Mesendoderm (in vitro differentiated cells): ENCODE measurements around the gene TMEM132D.

Experiments
- DNase-seq: peaks from one replicate; pipeline ENCODE4 v3.0.0; 2013
- H2AK5ac ChIP-seq: 2 replicates; pipeline ENCODE4 v1.6.1; 2013; ENCODE audit warnings: low read length, inconsistent platforms
- H2BK120ac ChIP-seq: 2 replicates; pipeline ENCODE4 v1.6.1; 2013; ENCODE audit warnings: low read depth, mild to moderate bottlenecking, low read length, moderate library complexity, mixed read lengths
- H2BK15ac ChIP-seq: replicated peaks from 2 replicates; pipeline ENCODE4 v1.6.1; 2013; ENCODE audit warnings: low read depth, mild to moderate bottlenecking, moderate library complexity
- H2BK5ac ChIP-seq: 2 replicates; pipeline ENCODE4 v1.6.1; 2013; ENCODE audit warnings: low read length, inconsistent platforms
- H3K18ac ChIP-seq: 2 replicates; pipeline ENCODE4 v1.6.1; 2013; ENCODE audit warnings: mild to moderate bottlenecking, low read length, mixed read lengths
- H3K23ac ChIP-seq: one replicate; pipeline ENCODE4 v1.6.1; 2013; ENCODE audit warnings: low read length
- H3K27ac ChIP-seq: 2 replicates; pipeline ENCODE4 v1.5.1; 2013; ENCODE audit warnings: low read depth, mild to moderate bottlenecking, inconsistent platforms, low read length, moderate library complexity
- H3K27me3 ChIP-seq: 2 replicates; pipeline ENCODE4 v1.6.1; 2013; ENCODE audit warnings: low read length, control low read depth, mild to moderate bottlenecking, inconsistent platforms; ENCODE audit not compliant: insufficient read depth, poor library complexity
- H3K36me3 ChIP-seq: 2 replicates; pipeline ENCODE4 v1.6.1; 2013; ENCODE audit warnings: low read length, inconsistent platforms; ENCODE audit not compliant: control insufficient read depth, insufficient read depth
- H3K4ac ChIP-seq: one replicate; pipeline ENCODE4 v1.6.1; 2013; ENCODE audit warnings: low read depth, mild to moderate bottlenecking, low read length, moderate library complexity
- H3K4me1 ChIP-seq: 2 replicates; pipeline ENCODE4 v1.6.1; 2013; ENCODE audit warnings: low read depth, low read length, inconsistent platforms; ENCODE audit not compliant: control insufficient read depth
- H3K4me2 ChIP-seq: 2 replicates; pipeline ENCODE4 v1.6.1; 2013; ENCODE audit warnings: low read length
- H3K4me3 ChIP-seq: 2 replicates; pipeline ENCODE4 v1.5.1; 2013; ENCODE audit warnings: mild to moderate bottlenecking, low read length
- H3K56ac ChIP-seq: one replicate; pipeline ENCODE4 v1.6.1; 2013; ENCODE audit warnings: low read length
- H3K79me1 ChIP-seq: 2 replicates; pipeline ENCODE4 v1.6.1; 2013; ENCODE audit warnings: low read length, inconsistent platforms
- H3K79me2 ChIP-seq: 2 replicates; pipeline ENCODE4 v1.6.1; 2013; ENCODE audit warnings: mild to moderate bottlenecking, low read length; ENCODE audit not compliant: control insufficient read depth, insufficient read depth
- H3K9ac ChIP-seq: 2 replicates; pipeline ENCODE4 v1.6.1; 2013; ENCODE audit warnings: low read length, inconsistent platforms
- H4K5ac ChIP-seq: one replicate; pipeline ENCODE4 v1.6.1; 2013; ENCODE audit warnings: low read length
- H4K8ac ChIP-seq: one replicate; pipeline ENCODE4 v1.6.1; 2013; ENCODE audit warnings: low read depth, mild to moderate bottlenecking, control low read depth, low read length, moderate library complexity
- WGBS: extraction: QIAGEN DNeasy Blood & Tissue Kit; methylation state at CpG from one replicate; pipeline ENCODE4 v1.1.7; 2013; ENCODE audit warnings: low lambda C conversion rate, missing lambda C conversion rate; ENCODE audit not compliant: insufficient coverage; ENCODE audit errors: extremely low coverage; 5-methylcytosine and 5-hydroxymethylcytosine counted together

TMEM132D gene

GRCh38 chr12:129862561-129863175, 41.2 kb downstream of the TMEM132D start:
- Histone ChIP-seq H3K79me2 (no peaks in the 10 kb centered on the region), H3K27ac (no peak overlapping the region), H3K9ac (no peak overlapping the region), H2BK120ac (no peak overlapping the region), H3K18ac (no peak overlapping the region), H3K79me1 (no peaks in the 10 kb centered on the region), H3K4ac (no peak overlapping the region), H3K23ac (no peak overlapping the region), H3K4me1 (no peaks in the 10 kb centered on the region), H3K4me2 (no peak overlapping the region), H2BK5ac (no peak overlapping the region), H2BK15ac (no peak overlapping the region), H3K27me3 (no peaks in the 10 kb centered on the region), H4K5ac (no peak overlapping the region), H3K56ac (no peak overlapping the region), H3K4me3 (no peak overlapping the region), H4K8ac (no peak overlapping the region), H2AK5ac (no peak overlapping the region), H3K36me3 (no peaks in the 10 kb centered on the region)
- no peak for DNase-seq
- WGBS = no CpG with 5 or more reads among the region's 7 CpGs

- no peak overlapping the region for H2BK15ac ChIP-seq
- DNase-seq = no peak
- no peak overlapping the region for H3K4me2 ChIP-seq
- H3K27ac ChIP-seq = no peak overlapping the region
- no peak overlapping the region for H3K4me3 ChIP-seq
- no peak overlapping the region for H3K4ac ChIP-seq
- H3K79me2 ChIP-seq = no peaks in the 10 kb centered on the region
- H4K8ac ChIP-seq = no peak overlapping the region
- no peak overlapping the region for H2BK5ac ChIP-seq
- H3K18ac ChIP-seq = no peak overlapping the region
- no peaks in the 10 kb centered on the region for H3K27me3 ChIP-seq
- H4K5ac ChIP-seq = no peak overlapping the region
- no peak overlapping the region for H2AK5ac ChIP-seq
- no peaks in the 10 kb centered on the region for H3K79me1 ChIP-seq
- no peaks in the 10 kb centered on the region for H3K4me1 ChIP-seq
- no peak overlapping the region for H3K23ac ChIP-seq
- H3K56ac ChIP-seq = no peak overlapping the region
- no peak overlapping the region for H3K9ac ChIP-seq
- H2BK120ac ChIP-seq = no peak overlapping the region
- H3K36me3 ChIP-seq = no peaks in the 10 kb centered on the region
- WGBS = no CpG with 5 or more reads among the region's 2 CpGs
Measured at GRCh38 chr12:129861951-129862350, 41.9 kb downstream of the TMEM132D start.

GRCh38 chr12:129854591-129854990, 49.2 kb downstream of the TMEM132D start:
- no peak overlapping the region for H2BK15ac ChIP-seq
- no peak overlapping the region for H3K4me2 ChIP-seq
- DNase-seq = no peak
- no peak overlapping the region for H3K27ac ChIP-seq
- no peaks in the 10 kb centered on the region for H3K79me1 ChIP-seq
- WGBS = no CpG with 5 or more reads among the region's 6 CpGs
- H3K9ac ChIP-seq = no peak overlapping the region
- no peak overlapping the region for H3K18ac ChIP-seq
- no peak overlapping the region for H2AK5ac ChIP-seq
- no peaks in the 10 kb centered on the region for H3K79me2 ChIP-seq
- H3K23ac ChIP-seq = no peak overlapping the region
- no peak overlapping the region for H3K4ac ChIP-seq
- H3K4me3 ChIP-seq = no peak overlapping the region
- H2BK120ac ChIP-seq = no peak overlapping the region
- H3K27me3 ChIP-seq = no peaks in the 10 kb centered on the region
- H4K5ac ChIP-seq = no peak overlapping the region
- H4K8ac ChIP-seq = no peak overlapping the region
- no peak overlapping the region for H2BK5ac ChIP-seq
- peaks cover 6% of the 10 kb centered on the region for H3K4me1 ChIP-seq
- no peak overlapping the region for H3K56ac ChIP-seq
- no peaks in the 10 kb centered on the region for H3K36me3 ChIP-seq

GRCh38 chr12:129851296-129851695, 52.5 kb downstream of the TMEM132D start:
- Histone ChIP-seq H3K4me1 (peaks cover 6% of the 10 kb centered on the region), H3K4me2 (no peak overlapping the region), H3K4ac (no peak overlapping the region), H3K4me3 (no peak overlapping the region), H2BK120ac (no peak overlapping the region), H3K9ac (no peak overlapping the region), H3K36me3 (no peaks in the 10 kb centered on the region), H3K79me2 (no peaks in the 10 kb centered on the region), H3K27ac (no peak overlapping the region), H3K56ac (no peak overlapping the region), H3K79me1 (peaks cover 2% of the 10 kb centered on the region), H4K5ac (no peak overlapping the region), H3K23ac (no peak overlapping the region), H2AK5ac (no peak overlapping the region), H3K18ac (no peak overlapping the region), H3K27me3 (no peaks in the 10 kb centered on the region), H2BK5ac (no peak overlapping the region), H4K8ac (no peak overlapping the region), H2BK15ac (no peak overlapping the region)
- DNase-seq = no peak
- WGBS = no CpG with 5 or more reads among the region's 3 CpGs

- DNase-seq = no peak
- Histone ChIP-seq H4K5ac (no peak overlapping the region), H3K23ac (no peak overlapping the region), H2BK15ac (no peak overlapping the region), H3K56ac (no peak overlapping the region), H3K4me2 (no peak overlapping the region), H2BK120ac (no peak overlapping the region), H3K4ac (no peak overlapping the region), H3K9ac (no peak overlapping the region), H2BK5ac (no peak overlapping the region), H3K27ac (no peak overlapping the region), H3K4me3 (no peak overlapping the region), H4K8ac (no peak overlapping the region), H2AK5ac (no peak overlapping the region), H3K36me3 (no peaks in the 10 kb centered on the region), H3K18ac (no peak overlapping the region), H3K27me3 (no peaks in the 10 kb centered on the region), H3K4me1 (peaks cover 1% of the 10 kb centered on the region), H3K79me1 (peaks cover 2% of the 10 kb centered on the region), H3K79me2 (no peaks in the 10 kb centered on the region)
- no CpG with 5 or more reads among the region's 4 CpGs for WGBS
Measured at GRCh38 chr12:129848876-129849275, 54.9 kb downstream of the TMEM132D start.

- no peak for DNase-seq
- Histone ChIP-seq H3K9ac (no peak overlapping the region), H2AK5ac (no peak overlapping the region), H4K5ac (no peak overlapping the region), H3K23ac (no peak overlapping the region), H3K36me3 (no peaks in the 10 kb centered on the region), H2BK5ac (no peak overlapping the region), H3K56ac (no peak overlapping the region), H3K4me1 (no peaks in the 10 kb centered on the region), H3K79me1 (peaks cover 2% of the 10 kb centered on the region), H4K8ac (no peak overlapping the region), H3K79me2 (no peaks in the 10 kb centered on the region), H2BK120ac (no peak overlapping the region), H3K18ac (no peak overlapping the region), H3K27ac (no peak overlapping the region), H3K4me3 (no peak overlapping the region), H3K27me3 (no peaks in the 10 kb centered on the region), H3K4ac (no peak overlapping the region), H2BK15ac (no peak overlapping the region), H3K4me2 (no peak overlapping the region)
- no CpG with 5 or more reads among the region's 1 CpG for WGBS
Measured at GRCh38 chr12:129847063-129847462, 56.8 kb downstream of the TMEM132D start.
